ENCODE measurements around the gene SERINC2.
A peak's percentile ranks its signal among the peaks of the same experiment; 100 is the strongest.

GRCh38 chr1:31396633-31397351 lies 16.2 kb upstream of the SERINC2 start:
- TF ChIP-seq CTCF (IDR thresholded peaks at IDR 0.05) = peak; percentile 19
- TF ChIP-seq EZH2 (IDR thresholded peaks at IDR 0.05; ENCODE audit: borderline replicate concordance, insufficient read depth, low read depth, low read length, poor library complexity, severe bottlenecking) = no peak
